HG02610 (cell line): Measurements from ENCODE around the gene C19orf25.

Source experiments
- ATAC-seq: cut with Tn5 transposase; IDR thresholded peaks from one replicate; pipeline ENCODE4 v1.9.1; 2021; ENCODE audit warnings: mild to moderate bottlenecking, moderate library complexity; ENCODE audit not compliant: unreplicated experiment

C19orf25 gene

GRCh38 chr19:1434577-1435060, 44.4 kb downstream of the C19orf25 start:
- no peak for ATAC-seq

GRCh38 chr19:1434040-1434366, 45.0 kb downstream of the C19orf25 start:
- no peak for ATAC-seq

GRCh38 chr19:1433119-1434039, 45.6 kb downstream of the C19orf25 start:
- no peak for ATAC-seq

GRCh38 chr19:1432507-1432887, 46.5 kb downstream of the C19orf25 start:
- ATAC-seq: no peak

GRCh38 chr19:1431759-1432506, 47.1 kb downstream of the C19orf25 start:
- no peak for ATAC-seq

GRCh38 chr19:1430246-1430645, 48.8 kb downstream of the C19orf25 start:
- no peak for ATAC-seq

GRCh38 chr19:1429750-1430149, 49.3 kb downstream of the C19orf25 start:
- no peak for ATAC-seq

GRCh38 chr19:1428738-1429391, 50.1 kb downstream of the C19orf25 start:
- ATAC-seq: no peak

- ATAC-seq: no peak
Observed at GRCh38 chr19:1427221-1427920, 51.6 kb downstream of the C19orf25 start.

GRCh38 chr19:1426736-1427135, 52.3 kb downstream of the C19orf25 start:
- ATAC-seq: no peak

GRCh38 chr19:1425902-1426301, 53.1 kb downstream of the C19orf25 start:
- ATAC-seq: no peak

GRCh38 chr19:1425102-1425837, 53.7 kb downstream of the C19orf25 start:
- ATAC-seq: no peak

- no peak for ATAC-seq
Observed at GRCh38 chr19:1424192-1424955, 54.6 kb downstream of the C19orf25 start.

- no peak for ATAC-seq
Observed at GRCh38 chr19:1423436-1424191, 55.4 kb downstream of the C19orf25 start.
